ENCODE data around the gene COQ8A. TPM values are rescaled to one million over a fixed set of nuclear protein-coding genes. Genes with fewer than 3 reads are reported as not detected.
A peak's percentile ranks its signal among the peaks of the same experiment; 100 is the strongest.

Gene COQ8A
- total and polyA plus RNA-seq, 4 donors = 16.2 to 50.5 (median 29.1) TPM

DNA sequence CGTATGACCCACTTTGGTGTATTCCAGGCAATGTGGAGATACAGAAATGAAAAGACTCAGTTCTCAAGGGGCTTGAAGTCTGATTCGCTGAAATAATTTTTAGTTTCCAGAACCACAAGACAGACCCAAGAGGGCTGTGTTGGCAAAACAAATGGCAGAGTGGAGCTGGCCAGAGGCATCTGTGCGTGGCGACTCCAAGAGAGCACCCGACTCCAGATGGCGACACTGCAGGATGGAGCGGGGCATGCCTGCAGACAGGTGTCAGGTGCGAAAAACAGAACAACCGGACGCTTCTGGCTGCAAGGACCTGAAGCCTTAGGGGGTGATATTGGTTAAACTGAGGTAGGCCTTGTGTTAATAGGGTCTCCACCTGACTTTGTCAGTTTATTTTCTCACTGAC, 31.7 kb upstream of the COQ8A start:
- no peak overlapping the region for H3K27ac ChIP-seq (ENCODE audit: low read depth in 1 of 2, low read length in 1 of 2)
- DNase-seq = no peak
- no peak overlapping the region for H3K4me3 ChIP-seq
- WGBS, 2 donors = 96 to 97% methylated on average over 10 of the region's 10 CpGs
- no peaks in the 10 kb centered on the region for H3K27me3 ChIP-seq (ENCODE audit: control insufficient read depth in 3 of 3, insufficient read depth in 3 of 3, low read length in 2 of 3)
- H3K36me3 ChIP-seq (ENCODE audit: control insufficient read depth in 4 of 4, insufficient read depth in 4 of 4, low read length in 4 of 4) = peaks cover 0 to 2% (median 0%) of the 10 kb centered on the region in 4 donors
- TF ChIP-seq CTCF (IDR thresholded peaks at IDR 0.05; ENCODE audit: control extremely low read depth, extremely low read depth) = no peak
- no peak overlapping the region for H3K9ac ChIP-seq (ENCODE audit: insufficient read depth in 1 of 2, low read length in 2 of 2)
- H3K9me3 ChIP-seq (ENCODE audit: control insufficient read depth in 4 of 4, insufficient read depth in 3 of 4, low read length in 3 of 4) = no peaks in the 10 kb centered on the region
- no peak for ATAC-seq (ENCODE audit: insufficient read depth, low FRiP score)
- peaks cover 0 to 9% (median 2%) of the 10 kb centered on the region in 5 donors for H3K4me1 ChIP-seq (ENCODE audit: control insufficient read depth in 5 of 5, insufficient read depth in 5 of 5, low read length in 5 of 5)

GRCh38 chr1:226908913-226909312, 31.2 kb upstream of the COQ8A start:
- Histone ChIP-seq H3K4me3 (no peak overlapping the region), H3K27me3 (ENCODE audit: control insufficient read depth in 3 of 3, insufficient read depth in 3 of 3, low read length in 2 of 3) (no peaks in the 10 kb centered on the region), H3K9me3 (ENCODE audit: control insufficient read depth in 4 of 4, insufficient read depth in 3 of 4, low read length in 3 of 4) (no peaks in the 10 kb centered on the region), H3K27ac (ENCODE audit: low read depth in 1 of 2, low read length in 1 of 2) (no peak overlapping the region), H3K9ac (ENCODE audit: insufficient read depth in 1 of 2, low read length in 2 of 2) (no peak overlapping the region), H3K36me3 (ENCODE audit: control insufficient read depth in 4 of 4, insufficient read depth in 4 of 4, low read length in 4 of 4) (peaks cover 0 to 2% (median 0%) of the 10 kb centered on the region in 4 donors), H3K4me1 (ENCODE audit: control insufficient read depth in 5 of 5, insufficient read depth in 5 of 5, low read length in 5 of 5) (peaks cover 0 to 5% (median 0%) of the 10 kb centered on the region in 5 donors)
- DNase-seq = peak in 1 of 3 donors; percentile 10
- TF ChIP-seq CTCF (IDR thresholded peaks at IDR 0.05; ENCODE audit: control extremely low read depth, extremely low read depth) = no peak
- 54 to 82% methylated on average over 1 of the region's 1 CpG for WGBS, 2 donors
- no peak for ATAC-seq (ENCODE audit: insufficient read depth, low FRiP score)

GRCh38 chr1:226912587-226913176, 27.4 kb upstream of the COQ8A start:
- WGBS, 2 donors = 38 to 47% methylated on average over 13 of the region's 13 CpGs
- no peaks in the 10 kb centered on the region for H3K27me3 ChIP-seq (ENCODE audit: control insufficient read depth in 3 of 3, insufficient read depth in 3 of 3, low read length in 2 of 3)
- H3K4me1 ChIP-seq (ENCODE audit: control insufficient read depth in 5 of 5, insufficient read depth in 5 of 5, low read length in 5 of 5) = no peaks in the 10 kb centered on the region
- H3K36me3 ChIP-seq (ENCODE audit: control insufficient read depth in 4 of 4, insufficient read depth in 4 of 4, low read length in 4 of 4) = peaks cover 0 to 2% (median 0%) of the 10 kb centered on the region in 4 donors
- H3K9ac ChIP-seq (ENCODE audit: insufficient read depth in 1 of 2, low read length in 2 of 2) = no peak overlapping the region
- no peaks in the 10 kb centered on the region for H3K9me3 ChIP-seq (ENCODE audit: control insufficient read depth in 4 of 4, insufficient read depth in 3 of 4, low read length in 3 of 4)
- no peak overlapping the region for H3K4me3 ChIP-seq
- no peak for ATAC-seq (ENCODE audit: insufficient read depth, low FRiP score)
- no peak overlapping the region for H3K27ac ChIP-seq (ENCODE audit: low read depth in 1 of 2, low read length in 1 of 2)
- DNase-seq = peak; percentile 30 to 57 (median 55)
- peak; percentile 38 for TF ChIP-seq CTCF (IDR thresholded peaks at IDR 0.05; ENCODE audit: control extremely low read depth, extremely low read depth)

DNA sequence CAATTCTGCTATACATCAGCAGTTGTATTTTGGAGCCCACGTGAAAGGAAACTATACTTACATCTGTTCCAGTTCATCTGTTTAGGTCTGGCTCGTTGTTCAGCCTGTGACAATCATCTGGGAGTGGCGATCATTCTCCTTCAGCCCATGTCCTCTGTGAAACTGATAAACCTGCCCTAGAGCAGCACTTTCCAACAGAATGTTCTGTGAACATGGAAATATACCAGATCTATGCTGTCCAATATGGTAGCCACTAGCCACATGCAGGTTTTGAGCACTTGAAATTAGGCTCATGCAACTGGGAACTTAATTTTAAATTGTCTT, 24.5 kb upstream of the COQ8A start:
- H3K36me3 ChIP-seq (ENCODE audit: control insufficient read depth in 4 of 4, insufficient read depth in 4 of 4, low read length in 4 of 4) = no peaks in the 10 kb centered on the region
- no peak overlapping the region for H3K27ac ChIP-seq (ENCODE audit: low read depth in 1 of 2, low read length in 1 of 2)
- TF ChIP-seq CTCF (IDR thresholded peaks at IDR 0.05; ENCODE audit: control extremely low read depth, extremely low read depth) = no peak
- DNase-seq (no peak), ATAC-seq (ENCODE audit: insufficient read depth, low FRiP score) (no peak)
- peaks cover 0 to 2% (median 0%) of the 10 kb centered on the region in 5 donors for H3K4me1 ChIP-seq (ENCODE audit: control insufficient read depth in 5 of 5, insufficient read depth in 5 of 5, low read length in 5 of 5)
- H3K4me3 ChIP-seq = no peak overlapping the region
- H3K9ac ChIP-seq (ENCODE audit: insufficient read depth in 1 of 2, low read length in 2 of 2) = no peak overlapping the region
- no peaks in the 10 kb centered on the region for H3K27me3 ChIP-seq (ENCODE audit: control insufficient read depth in 3 of 3, insufficient read depth in 3 of 3, low read length in 2 of 3)
- no peaks in the 10 kb centered on the region for H3K9me3 ChIP-seq (ENCODE audit: control insufficient read depth in 4 of 4, insufficient read depth in 3 of 4, low read length in 3 of 4)
- 29 to 56% methylated on average over 3 of the region's 3 CpGs for WGBS, 2 donors

Measured in lung (tissue), 12 donors.